ENCODE measurements around the gene PRELID2.

PRELID2 gene

GRCh38 chr5:145863003-145863402 lies 27.9 kb upstream of the PRELID2 start:
- Histone ChIP-seq H3K27ac (ENCODE audit: low read depth, low read length) (no peak overlapping the region), H3K36me3 (ENCODE audit: low read length) (no peaks in the 10 kb centered on the region), H3K9me2 (replicated peaks; ENCODE audit: insufficient read depth, low read length) (no peaks in the 10 kb centered on the region), H3K27me3 (ENCODE audit: low read length) (no peaks in the 10 kb centered on the region), H3K79me2 (ENCODE audit: insufficient read depth, low read length) (no peaks in the 10 kb centered on the region), H2AFZ (ENCODE audit: low read depth, low read length, severe bottlenecking) (no peak overlapping the region), H3K4me3 (ENCODE audit: insufficient read depth, low read length, poor library complexity, severe bottlenecking) (no peak overlapping the region), H3K9me3 (ENCODE audit: insufficient read depth, low read length) (no peaks in the 10 kb centered on the region), H4K20me1 (ENCODE audit: low read depth, low read length) (no peaks in the 10 kb centered on the region), H3F3A (ENCODE audit: insufficient read depth) (no peaks in the 10 kb centered on the region), H3K4me2 (ENCODE audit: low read depth, low read length, poor library complexity, severe bottlenecking) (no peak overlapping the region), H3K9ac (ENCODE audit: low read length) (no peak overlapping the region)
- no peak for TF ChIP-seq CTCF (IDR thresholded peaks at IDR 0.05; ENCODE audit: insufficient read depth, low read length, poor library complexity, severe bottlenecking)
- TF ChIP-seq EZH2phosphoT487 (conservative IDR thresholded peaks at IDR 0.05; ENCODE audit: low read length) = no peak

- Histone ChIP-seq H4K20me1 (ENCODE audit: low read depth, low read length) (no peaks in the 10 kb centered on the region), H3K4me2 (ENCODE audit: low read depth, low read length, poor library complexity, severe bottlenecking) (no peak overlapping the region), H3K27me3 (ENCODE audit: low read length) (no peaks in the 10 kb centered on the region), H3F3A (ENCODE audit: insufficient read depth) (no peaks in the 10 kb centered on the region), H3K9me3 (ENCODE audit: insufficient read depth, low read length) (no peaks in the 10 kb centered on the region), H3K27ac (ENCODE audit: low read depth, low read length) (no peak overlapping the region), H2AFZ (ENCODE audit: low read depth, low read length, severe bottlenecking) (no peak overlapping the region), H3K4me3 (ENCODE audit: insufficient read depth, low read length, poor library complexity, severe bottlenecking) (no peak overlapping the region), H3K79me2 (ENCODE audit: insufficient read depth, low read length) (no peaks in the 10 kb centered on the region), H3K9me2 (replicated peaks; ENCODE audit: insufficient read depth, low read length) (no peaks in the 10 kb centered on the region), H3K9ac (ENCODE audit: low read length) (no peak overlapping the region), H3K36me3 (ENCODE audit: low read length) (no peaks in the 10 kb centered on the region)
- no peak for TF ChIP-seq CTCF (IDR thresholded peaks at IDR 0.05; ENCODE audit: insufficient read depth, low read length, poor library complexity, severe bottlenecking)
- TF ChIP-seq EZH2phosphoT487 (conservative IDR thresholded peaks at IDR 0.05; ENCODE audit: low read length) = no peak
Measured at GRCh38 chr5:145859897-145860296, 24.8 kb upstream of the PRELID2 start.

- no peaks in the 10 kb centered on the region for H3K79me2 ChIP-seq (ENCODE audit: insufficient read depth, low read length)
- no peaks in the 10 kb centered on the region for H3K9me2 ChIP-seq (replicated peaks; ENCODE audit: insufficient read depth, low read length)
- H3F3A ChIP-seq (ENCODE audit: insufficient read depth) = no peaks in the 10 kb centered on the region
- TF ChIP-seq CTCF (IDR thresholded peaks at IDR 0.05; ENCODE audit: insufficient read depth, low read length, poor library complexity, severe bottlenecking) = no peak
- no peak for TF ChIP-seq EZH2phosphoT487 (conservative IDR thresholded peaks at IDR 0.05; ENCODE audit: low read length)
- H3K27me3 ChIP-seq (ENCODE audit: low read length) = no peaks in the 10 kb centered on the region
- no peaks in the 10 kb centered on the region for H4K20me1 ChIP-seq (ENCODE audit: low read depth, low read length)
- H3K4me3 ChIP-seq (ENCODE audit: insufficient read depth, low read length, poor library complexity, severe bottlenecking) = no peak overlapping the region
- H3K4me2 ChIP-seq (ENCODE audit: low read depth, low read length, poor library complexity, severe bottlenecking) = no peak overlapping the region
- H3K36me3 ChIP-seq (ENCODE audit: low read length) = no peaks in the 10 kb centered on the region
- H3K9ac ChIP-seq (ENCODE audit: low read length) = no peak overlapping the region
- no peak overlapping the region for H3K27ac ChIP-seq (ENCODE audit: low read depth, low read length)
- H3K9me3 ChIP-seq (ENCODE audit: insufficient read depth, low read length) = no peaks in the 10 kb centered on the region
- H2AFZ ChIP-seq (ENCODE audit: low read depth, low read length, severe bottlenecking) = no peak overlapping the region
Measured at GRCh38 chr5:145859453-145859852, 24.3 kb upstream of the PRELID2 start.

All from SU-DHL-6 (cell line).